Esophagus mucosa (tissue), 1 donor: ENCODE measurements around the gene OR56A1. TPM values are rescaled to one million over a fixed set of nuclear protein-coding genes. Genes with fewer than 3 reads are reported as not detected.

Source experiments
- ATAC-seq: fragments of 200-7000 bp; cut with Tn5 transposase; one replicate; pipeline ENCODE4 v1.9.1; 2020
- total RNA-seq: library from RNA; stranded (reverse); gene quantifications from one replicate; pipeline ENCODE4 v1.2.4, GENCODE V29; 2023
- donor health status: DM: yes; HTN: yes; CAD: no.

The OR56A1 gene
- total RNA-seq, 1 donor from 2014 or later: not detected

- ATAC-seq: no peak
Observed at GRCh38 chr11:5986885-5987284, 43.7 kb downstream of the OR56A1 start, which contains the start of gene OR52L1. OR52L1 (minus strand) TSS chr11:5986985; CDS start chr11:5986930, 55 bp downstream.

GRCh38 chr11:5983443-5983842 lies 47.1 kb downstream of the OR56A1 start:
- ATAC-seq: no peak

DNA sequence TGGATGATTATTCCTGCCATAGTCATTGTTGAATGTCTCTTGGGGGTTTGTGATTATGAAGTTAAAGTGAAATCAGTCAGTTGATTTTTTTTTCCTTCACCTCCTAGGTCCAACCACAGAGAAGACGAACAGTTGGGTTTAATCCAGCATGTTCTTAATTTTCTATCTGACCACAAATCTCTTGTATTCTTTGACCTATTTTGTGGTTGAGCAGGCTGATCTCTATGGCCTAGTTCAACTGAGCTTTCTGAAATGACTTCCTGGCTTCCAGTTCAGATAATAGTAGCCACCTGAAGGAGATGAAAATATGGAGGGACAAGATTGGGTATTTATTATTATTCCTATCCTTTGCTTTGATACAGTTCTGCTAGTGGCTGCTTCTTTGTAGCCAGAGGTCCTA lies 57.0 kb downstream of the OR56A1 start:
- no peak for ATAC-seq

Other genes with a start within 250 kb of the OR56A1 start
- not detected for gene OR52N5, start 247.4 kb downstream of the OR56A1 start, total RNA-seq
- gene OR52N1, start 239.5 kb downstream of the OR56A1 start, total RNA-seq: not detected
- gene OR52N2, start 221.8 kb downstream of the OR56A1 start, total RNA-seq: not detected
- gene OR52E6, start 188.9 kb downstream of the OR56A1 start, total RNA-seq: not detected
- not detected for gene OR52E8, start 173.1 kb downstream of the OR56A1 start, total RNA-seq
- gene OR52E4, start 150.1 kb downstream of the OR56A1 start, total RNA-seq: not detected
- not detected for gene OR52E5, start 137.6 kb downstream of the OR56A1 start, total RNA-seq
- not detected for gene OR56A3, start 88.5 kb downstream of the OR56A1 start, total RNA-seq
- not detected for gene OR56A5, start 62.3 kb downstream of the OR56A1 start, total RNA-seq
- not detected for gene OR52L1, start 43.8 kb downstream of the OR56A1 start, total RNA-seq
- not detected for gene OR56A4, start 23.8 kb downstream of the OR56A1 start, total RNA-seq
- not detected for gene OR56B4, start 76.9 kb upstream of the OR56A1 start, total RNA-seq
- gene OR52B2, start 139.6 kb upstream of the OR56A1 start, total RNA-seq: not detected
- gene OR52W1, start 168.5 kb upstream of the OR56A1 start, total RNA-seq: not detected
- not detected for gene C11orf42, start 174.8 kb upstream of the OR56A1 start, total RNA-seq
- gene FHIP1B, start 203.9 kb upstream of the OR56A1 start, total RNA-seq: 13.2 TPM
- gene CNGA4, start 208.3 kb upstream of the OR56A1 start, total RNA-seq: 0.08 TPM
- gene CCKBR, start 229.1 kb upstream of the OR56A1 start, total RNA-seq: not detected